ENCODE measurements around the gene ZNF77. TPM values are rescaled to one million over a fixed set of nuclear protein-coding genes. Genes with fewer than 3 reads are reported as not detected.

ZNF77 gene
- total RNA-seq, 1 experiment from 2014 or later = 5.9 TPM

DNA sequence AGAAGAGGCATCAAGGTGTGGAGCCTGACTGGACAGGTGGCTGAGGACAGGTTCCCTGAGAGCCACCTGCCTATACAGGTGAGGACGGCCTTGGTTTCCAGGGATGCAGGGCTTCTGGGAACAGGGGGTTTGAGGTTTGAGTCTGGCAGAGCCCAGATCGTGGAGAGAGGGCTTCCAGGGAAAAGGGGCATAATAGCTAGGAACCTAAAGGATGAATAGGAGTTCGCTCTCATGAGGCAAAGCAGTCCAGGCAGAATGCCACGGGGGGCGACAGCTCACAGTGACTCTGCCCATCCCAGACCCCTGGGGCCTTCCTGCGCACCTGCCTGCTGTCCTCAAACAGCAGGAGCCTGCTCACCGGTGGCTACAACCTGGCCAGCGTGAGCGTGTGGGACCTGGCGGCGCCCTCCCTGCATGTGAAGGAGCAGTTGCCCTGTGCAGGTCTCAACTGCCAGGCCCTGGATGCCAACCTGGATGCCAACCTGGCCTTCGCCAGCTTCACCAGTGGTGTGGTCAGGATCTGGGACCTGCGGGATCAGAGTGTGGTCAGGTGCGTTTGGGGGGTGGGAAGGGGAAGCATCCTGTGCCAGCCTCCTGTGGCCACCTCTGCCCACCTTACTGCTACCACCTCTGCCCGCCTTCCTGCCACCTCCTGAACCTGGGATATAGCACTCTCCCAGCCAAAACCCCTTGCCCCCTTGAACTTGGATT, 44.6 kb upstream of the ZNF77 start:
- BruUV-seq (replicated peaks) = no TSS peak
- Histone ChIP-seq H3K27me3 (ENCODE audit: insufficient read depth, low read length) (no peaks in the 10 kb centered on the region), H3K4me1 (ENCODE audit: control insufficient read depth in 1 of 2, insufficient read depth in 2 of 2, low read length in 2 of 2) (peaks cover 0 to 4% of the 10 kb centered on the region in 2 experiments; a peak in 1 of 4 replicates), H3K9me3 (ENCODE audit: control insufficient read depth in 1 of 2, insufficient read depth in 1 of 2, low read depth in 1 of 2, low read length in 2 of 2) (no peaks in the 10 kb centered on the region), H4K20me1 (ENCODE audit: insufficient read depth) (no peaks in the 10 kb centered on the region), H3K9ac (ENCODE audit: low read length) (no peak overlapping the region), H2AFZ (ENCODE audit: low read depth, low read length, poor library complexity, severe bottlenecking) (no peak overlapping the region), H3K27ac (ENCODE audit: low read depth, low read length) (no peak overlapping the region), H3K36me3 (ENCODE audit: control insufficient read depth in 1 of 2, insufficient read depth in 2 of 2, low read length in 2 of 2) (no peaks in the 10 kb centered on the region), H3K4me3 (replicated peaks in 1 of 2; ENCODE audit: low read depth in 1 of 2, low read length in 2 of 2) (no peak overlapping the region), H3K79me2 (ENCODE audit: insufficient read depth, low read length) (no peaks in the 10 kb centered on the region), H3K4me2 (ENCODE audit: low read length) (no peak overlapping the region), H3K9me2 (ENCODE audit: insufficient read depth) (no peaks in the 10 kb centered on the region)
- intact Hi-C loops (cut with micrococcal nuclease) = no loop called here
- ChIA-PET CTCF (no interaction called here), RAD21 (ENCODE audit: low non-redundant PET in 1 of 2, low total read pairs in 2 of 2, uncharacterized antibody in 2 of 2, unreplicated experiment in 2 of 2) (no interaction called here), POLR2A (no interaction called here)
- TF ChIP-seq YY1 (IDR thresholded peaks at IDR 0.05; ENCODE audit: extremely low read depth, insufficient replicate concordance, low read depth, low read length) (no peak), SP1 (IDR thresholded peaks at IDR 0.05; ENCODE audit: low read depth) (no peak), EGR1 (IDR thresholded peaks at IDR 0.05; ENCODE audit: low read depth) (no peak), ZNF274 (IDR thresholded peaks at IDR 0.05; ENCODE audit: low read depth, low read length) (no peak), ELF1 (IDR thresholded peaks at IDR 0.05; ENCODE audit: borderline replicate concordance, low read depth) (no peak), CEBPB (IDR thresholded peaks at IDR 0.05; ENCODE audit: low read depth) (no peak), TCF7L2 (IDR thresholded peaks at IDR 0.05; ENCODE audit: borderline replicate concordance, extremely low read depth, insufficient read depth, insufficient read length) (no peak), SIN3A (IDR thresholded peaks at IDR 0.05; ENCODE audit: low read depth) (no peak), RAD21 (IDR thresholded peaks at IDR 0.05; ENCODE audit: low read depth) (no peak)
- TF ChIP-seq, protein P1, sequence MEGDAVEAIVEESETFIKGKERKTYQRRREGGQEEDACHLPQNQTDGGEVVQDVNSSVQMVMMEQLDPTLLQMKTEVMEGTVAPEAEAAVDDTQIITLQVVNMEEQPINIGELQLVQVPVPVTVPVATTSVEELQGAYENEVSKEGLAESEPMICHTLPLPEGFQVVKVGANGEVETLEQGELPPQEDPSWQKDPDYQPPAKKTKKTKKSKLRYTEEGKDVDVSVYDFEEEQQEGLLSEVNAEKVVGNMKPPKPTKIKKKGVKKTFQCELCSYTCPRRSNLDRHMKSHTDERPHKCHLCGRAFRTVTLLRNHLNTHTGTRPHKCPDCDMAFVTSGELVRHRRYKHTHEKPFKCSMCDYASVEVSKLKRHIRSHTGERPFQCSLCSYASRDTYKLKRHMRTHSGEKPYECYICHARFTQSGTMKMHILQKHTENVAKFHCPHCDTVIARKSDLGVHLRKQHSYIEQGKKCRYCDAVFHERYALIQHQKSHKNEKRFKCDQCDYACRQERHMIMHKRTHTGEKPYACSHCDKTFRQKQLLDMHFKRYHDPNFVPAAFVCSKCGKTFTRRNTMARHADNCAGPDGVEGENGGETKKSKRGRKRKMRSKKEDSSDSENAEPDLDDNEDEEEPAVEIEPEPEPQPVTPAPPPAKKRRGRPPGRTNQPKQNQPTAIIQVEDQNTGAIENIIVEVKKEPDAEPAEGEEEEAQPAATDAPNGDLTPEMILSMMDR (IDR thresholded peaks at IDR 0.05 in 2 of 3, conservative IDR thresholded peaks at IDR 0.05 in 1 of 3; ENCODE audit: borderline replicate concordance in 1 of 3, insufficient read depth in 1 of 3, low read depth in 2 of 3, low read length in 2 of 3) = no peak
- TF ChIP-seq, protein P2, sequence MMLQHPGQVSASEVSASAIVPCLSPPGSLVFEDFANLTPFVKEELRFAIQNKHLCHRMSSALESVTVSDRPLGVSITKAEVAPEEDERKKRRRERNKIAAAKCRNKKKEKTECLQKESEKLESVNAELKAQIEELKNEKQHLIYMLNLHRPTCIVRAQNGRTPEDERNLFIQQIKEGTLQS (IDR thresholded peaks at IDR 0.05) = no peak
- TF ChIP-seq, protein P3, sequence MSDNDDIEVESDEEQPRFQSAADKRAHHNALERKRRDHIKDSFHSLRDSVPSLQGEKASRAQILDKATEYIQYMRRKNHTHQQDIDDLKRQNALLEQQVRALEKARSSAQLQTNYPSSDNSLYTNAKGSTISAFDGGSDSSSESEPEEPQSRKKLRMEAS (IDR thresholded peaks at IDR 0.05) = no peak
- TF ChIP-seq, protein P4, sequence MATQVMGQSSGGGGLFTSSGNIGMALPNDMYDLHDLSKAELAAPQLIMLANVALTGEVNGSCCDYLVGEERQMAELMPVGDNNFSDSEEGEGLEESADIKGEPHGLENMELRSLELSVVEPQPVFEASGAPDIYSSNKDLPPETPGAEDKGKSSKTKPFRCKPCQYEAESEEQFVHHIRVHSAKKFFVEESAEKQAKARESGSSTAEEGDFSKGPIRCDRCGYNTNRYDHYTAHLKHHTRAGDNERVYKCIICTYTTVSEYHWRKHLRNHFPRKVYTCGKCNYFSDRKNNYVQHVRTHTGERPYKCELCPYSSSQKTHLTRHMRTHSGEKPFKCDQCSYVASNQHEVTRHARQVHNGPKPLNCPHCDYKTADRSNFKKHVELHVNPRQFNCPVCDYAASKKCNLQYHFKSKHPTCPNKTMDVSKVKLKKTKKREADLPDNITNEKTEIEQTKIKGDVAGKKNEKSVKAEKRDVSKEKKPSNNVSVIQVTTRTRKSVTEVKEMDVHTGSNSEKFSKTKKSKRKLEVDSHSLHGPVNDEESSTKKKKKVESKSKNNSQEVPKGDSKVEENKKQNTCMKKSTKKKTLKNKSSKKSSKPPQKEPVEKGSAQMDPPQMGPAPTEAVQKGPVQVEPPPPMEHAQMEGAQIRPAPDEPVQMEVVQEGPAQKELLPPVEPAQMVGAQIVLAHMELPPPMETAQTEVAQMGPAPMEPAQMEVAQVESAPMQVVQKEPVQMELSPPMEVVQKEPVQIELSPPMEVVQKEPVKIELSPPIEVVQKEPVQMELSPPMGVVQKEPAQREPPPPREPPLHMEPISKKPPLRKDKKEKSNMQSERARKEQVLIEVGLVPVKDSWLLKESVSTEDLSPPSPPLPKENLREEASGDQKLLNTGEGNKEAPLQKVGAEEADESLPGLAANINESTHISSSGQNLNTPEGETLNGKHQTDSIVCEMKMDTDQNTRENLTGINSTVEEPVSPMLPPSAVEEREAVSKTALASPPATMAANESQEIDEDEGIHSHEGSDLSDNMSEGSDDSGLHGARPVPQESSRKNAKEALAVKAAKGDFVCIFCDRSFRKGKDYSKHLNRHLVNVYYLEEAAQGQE (IDR thresholded peaks at IDR 0.05; ENCODE audit: low read depth) = no peak
- DNase-seq (ENCODE audit: low read depth, low spot score) (no peak), ATAC-seq (no peak)

All from HCT116 (cell line).